Ishikawa (cell line): ENCODE measurements around the gene KHDC4.

ENCODE experiments used
- CEBPB ChIP-seq: IDR thresholded peaks from 2 replicates; pipeline ENCODE4 v1.6.1; 2012
- CREB1 ChIP-seq: IDR thresholded peaks from 2 replicates; pipeline ENCODE4 v1.6.1; 2012; ENCODE audit warnings: low read depth
- EGR1 ChIP-seq: IDR thresholded peaks from 2 replicates; pipeline ENCODE4 v1.6.1; 2012
- EP300 ChIP-seq: IDR thresholded peaks from 2 replicates; pipeline ENCODE4 v1.6.1; 2012; ENCODE audit warnings: borderline replicate concordance
- FOXM1 ChIP-seq: IDR thresholded peaks from 2 replicates; pipeline ENCODE4 v1.6.1; 2012; ENCODE audit warnings: low read depth, borderline replicate concordance
- NFIC ChIP-seq: IDR thresholded peaks from 2 replicates; pipeline ENCODE4 v1.6.1; 2012
- RAD21 ChIP-seq: IDR thresholded peaks from 2 replicates; pipeline ENCODE4 v1.6.1; 2012; ENCODE audit warnings: low read depth
- TAF1 ChIP-seq: IDR thresholded peaks from 2 replicates; pipeline ENCODE4 v1.6.1; 2012; ENCODE audit warnings: low read depth, mild to moderate bottlenecking
- TCF12 ChIP-seq: IDR thresholded peaks from 2 replicates; pipeline ENCODE4 v1.6.1; 2012; ENCODE audit warnings: low read depth
- TEAD4 ChIP-seq: IDR thresholded peaks from 2 replicates; pipeline ENCODE4 v1.6.1; 2012
- YY1 ChIP-seq: IDR thresholded peaks from 2 replicates; pipeline ENCODE4 v1.6.1; 2012; ENCODE audit warnings: low read depth
- ZBTB7A ChIP-seq: IDR thresholded peaks from 2 replicates; pipeline ENCODE4 v1.6.1; 2012; ENCODE audit warnings: low read depth
- TF ChIP-seq, protein P1 (sequence below): IDR thresholded peaks from 2 replicates; pipeline ENCODE4 v1.6.1; 2012
- TF ChIP-seq, protein P2 (sequence below): IDR thresholded peaks from 2 replicates; pipeline ENCODE4 v1.6.1; 2012
- TF ChIP-seq, protein P3 (sequence below): IDR thresholded peaks from 2 replicates; pipeline ENCODE4 v1.6.1; 2012; ENCODE audit warnings: low read depth, mild to moderate bottlenecking

The KHDC4 gene

DNA sequence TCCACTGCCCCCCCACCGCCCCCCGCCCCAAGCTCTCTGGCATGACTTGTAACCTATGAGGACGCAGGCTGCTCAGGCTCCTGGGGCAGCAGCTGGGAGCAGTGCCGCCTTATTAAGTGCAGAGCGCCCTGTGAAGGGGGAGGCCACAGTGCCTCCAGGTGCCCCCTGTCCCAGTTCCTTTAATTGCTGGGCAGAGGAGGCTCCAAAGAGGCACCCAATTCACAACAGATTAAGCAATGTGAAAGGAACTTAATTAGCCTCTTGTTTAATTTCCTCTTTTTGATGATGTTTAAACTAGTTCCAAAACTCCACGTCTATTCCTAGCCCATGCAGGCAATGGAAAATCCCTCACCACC is 10.2 kb upstream of the KHDC4 start:
- TF ChIP-seq, protein P1, sequence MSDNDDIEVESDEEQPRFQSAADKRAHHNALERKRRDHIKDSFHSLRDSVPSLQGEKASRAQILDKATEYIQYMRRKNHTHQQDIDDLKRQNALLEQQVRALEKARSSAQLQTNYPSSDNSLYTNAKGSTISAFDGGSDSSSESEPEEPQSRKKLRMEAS = no peak
- no peak for TF ChIP-seq CEBPB
- TF ChIP-seq NFIC = no peak
- TF ChIP-seq, protein P2, sequence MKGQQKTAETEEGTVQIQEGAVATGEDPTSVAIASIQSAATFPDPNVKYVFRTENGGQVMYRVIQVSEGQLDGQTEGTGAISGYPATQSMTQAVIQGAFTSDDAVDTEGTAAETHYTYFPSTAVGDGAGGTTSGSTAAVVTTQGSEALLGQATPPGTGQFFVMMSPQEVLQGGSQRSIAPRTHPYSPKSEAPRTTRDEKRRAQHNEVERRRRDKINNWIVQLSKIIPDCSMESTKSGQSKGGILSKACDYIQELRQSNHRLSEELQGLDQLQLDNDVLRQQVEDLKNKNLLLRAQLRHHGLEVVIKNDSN = no peak
- TF ChIP-seq ZBTB7A = no peak
- TF ChIP-seq, protein P3, sequence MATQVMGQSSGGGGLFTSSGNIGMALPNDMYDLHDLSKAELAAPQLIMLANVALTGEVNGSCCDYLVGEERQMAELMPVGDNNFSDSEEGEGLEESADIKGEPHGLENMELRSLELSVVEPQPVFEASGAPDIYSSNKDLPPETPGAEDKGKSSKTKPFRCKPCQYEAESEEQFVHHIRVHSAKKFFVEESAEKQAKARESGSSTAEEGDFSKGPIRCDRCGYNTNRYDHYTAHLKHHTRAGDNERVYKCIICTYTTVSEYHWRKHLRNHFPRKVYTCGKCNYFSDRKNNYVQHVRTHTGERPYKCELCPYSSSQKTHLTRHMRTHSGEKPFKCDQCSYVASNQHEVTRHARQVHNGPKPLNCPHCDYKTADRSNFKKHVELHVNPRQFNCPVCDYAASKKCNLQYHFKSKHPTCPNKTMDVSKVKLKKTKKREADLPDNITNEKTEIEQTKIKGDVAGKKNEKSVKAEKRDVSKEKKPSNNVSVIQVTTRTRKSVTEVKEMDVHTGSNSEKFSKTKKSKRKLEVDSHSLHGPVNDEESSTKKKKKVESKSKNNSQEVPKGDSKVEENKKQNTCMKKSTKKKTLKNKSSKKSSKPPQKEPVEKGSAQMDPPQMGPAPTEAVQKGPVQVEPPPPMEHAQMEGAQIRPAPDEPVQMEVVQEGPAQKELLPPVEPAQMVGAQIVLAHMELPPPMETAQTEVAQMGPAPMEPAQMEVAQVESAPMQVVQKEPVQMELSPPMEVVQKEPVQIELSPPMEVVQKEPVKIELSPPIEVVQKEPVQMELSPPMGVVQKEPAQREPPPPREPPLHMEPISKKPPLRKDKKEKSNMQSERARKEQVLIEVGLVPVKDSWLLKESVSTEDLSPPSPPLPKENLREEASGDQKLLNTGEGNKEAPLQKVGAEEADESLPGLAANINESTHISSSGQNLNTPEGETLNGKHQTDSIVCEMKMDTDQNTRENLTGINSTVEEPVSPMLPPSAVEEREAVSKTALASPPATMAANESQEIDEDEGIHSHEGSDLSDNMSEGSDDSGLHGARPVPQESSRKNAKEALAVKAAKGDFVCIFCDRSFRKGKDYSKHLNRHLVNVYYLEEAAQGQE = no peak
- TF ChIP-seq CREB1 = no peak
- no peak for TF ChIP-seq EP300
- no peak for TF ChIP-seq RAD21
- TF ChIP-seq EGR1 = no peak
- TF ChIP-seq FOXM1 = no peak
- no peak for TF ChIP-seq TCF12
- no peak for TF ChIP-seq TEAD4
- no peak for TF ChIP-seq TAF1
- no peak for TF ChIP-seq YY1

DNA sequence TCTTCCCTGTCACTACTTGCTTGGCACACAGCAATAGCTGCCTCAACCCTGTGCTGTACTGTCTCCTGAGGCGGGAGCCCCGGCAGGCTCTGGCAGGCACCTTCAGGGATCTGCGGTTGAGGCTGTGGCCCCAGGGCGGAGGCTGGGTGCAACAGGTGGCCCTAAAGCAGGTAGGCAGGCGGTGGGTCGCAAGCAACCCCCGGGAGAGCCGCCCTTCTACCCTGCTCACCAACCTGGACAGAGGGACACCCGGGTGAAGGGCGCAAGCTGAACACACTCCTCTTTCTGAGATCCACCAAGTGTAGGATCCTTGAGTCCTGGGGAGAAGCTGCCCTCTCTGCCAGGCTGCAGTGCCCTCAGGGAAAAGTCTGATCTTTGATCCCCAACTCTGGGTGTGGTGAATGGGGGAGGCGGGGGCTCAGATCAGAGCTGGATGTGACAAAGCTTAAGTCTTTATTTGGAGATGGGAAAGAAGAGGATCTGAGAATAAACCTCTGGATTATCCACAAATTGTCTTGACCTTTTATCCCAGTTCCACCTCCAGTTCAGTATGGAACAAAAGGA is 8.4 kb upstream of the KHDC4 start:
- TF ChIP-seq TCF12 = no peak
- no peak for TF ChIP-seq CEBPB
- TF ChIP-seq YY1 = no peak
- TF ChIP-seq NFIC = no peak
- no peak for TF ChIP-seq RAD21

DNA sequence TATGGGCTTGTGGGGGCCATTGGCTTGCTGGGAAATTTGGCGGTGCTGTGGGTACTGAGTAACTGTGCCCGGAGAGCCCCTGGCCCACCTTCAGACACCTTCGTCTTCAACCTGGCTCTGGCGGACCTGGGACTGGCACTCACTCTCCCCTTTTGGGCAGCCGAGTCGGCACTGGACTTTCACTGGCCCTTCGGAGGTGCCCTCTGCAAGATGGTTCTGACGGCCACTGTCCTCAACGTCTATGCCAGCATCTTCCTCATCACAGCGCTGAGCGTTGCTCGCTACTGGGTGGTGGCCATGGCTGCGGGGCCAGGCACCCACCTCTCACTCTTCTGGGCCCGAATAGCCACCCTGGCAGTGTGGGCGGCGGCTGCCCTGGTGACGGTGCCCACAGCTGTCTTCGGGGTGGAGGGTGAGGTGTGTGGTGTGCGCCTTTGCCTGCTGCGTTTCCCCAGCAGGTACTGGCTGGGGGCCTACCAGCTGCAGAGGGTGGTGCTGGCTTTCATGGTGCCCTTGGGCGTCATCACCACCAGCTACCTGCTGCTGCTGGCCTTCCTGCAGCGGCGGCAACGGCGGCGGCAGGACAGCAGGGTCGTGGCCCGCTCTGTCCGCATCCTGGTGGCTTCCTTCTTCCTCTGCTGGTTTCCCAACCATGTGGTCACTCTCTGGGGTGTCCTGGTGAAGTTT is 7.8 kb upstream of the KHDC4 start:
- TF ChIP-seq ZBTB7A (no peak), EP300 (no peak), YY1 (no peak), TEAD4 (no peak), EGR1 (no peak), TAF1 (no peak), RAD21 (no peak), TCF12 (no peak), NFIC (no peak), CEBPB (no peak), CREB1 (no peak), FOXM1 (no peak)
- TF ChIP-seq, protein P2 = no peak
- TF ChIP-seq, protein P3 = no peak
- TF ChIP-seq, protein P1 = no peak

DNA sequence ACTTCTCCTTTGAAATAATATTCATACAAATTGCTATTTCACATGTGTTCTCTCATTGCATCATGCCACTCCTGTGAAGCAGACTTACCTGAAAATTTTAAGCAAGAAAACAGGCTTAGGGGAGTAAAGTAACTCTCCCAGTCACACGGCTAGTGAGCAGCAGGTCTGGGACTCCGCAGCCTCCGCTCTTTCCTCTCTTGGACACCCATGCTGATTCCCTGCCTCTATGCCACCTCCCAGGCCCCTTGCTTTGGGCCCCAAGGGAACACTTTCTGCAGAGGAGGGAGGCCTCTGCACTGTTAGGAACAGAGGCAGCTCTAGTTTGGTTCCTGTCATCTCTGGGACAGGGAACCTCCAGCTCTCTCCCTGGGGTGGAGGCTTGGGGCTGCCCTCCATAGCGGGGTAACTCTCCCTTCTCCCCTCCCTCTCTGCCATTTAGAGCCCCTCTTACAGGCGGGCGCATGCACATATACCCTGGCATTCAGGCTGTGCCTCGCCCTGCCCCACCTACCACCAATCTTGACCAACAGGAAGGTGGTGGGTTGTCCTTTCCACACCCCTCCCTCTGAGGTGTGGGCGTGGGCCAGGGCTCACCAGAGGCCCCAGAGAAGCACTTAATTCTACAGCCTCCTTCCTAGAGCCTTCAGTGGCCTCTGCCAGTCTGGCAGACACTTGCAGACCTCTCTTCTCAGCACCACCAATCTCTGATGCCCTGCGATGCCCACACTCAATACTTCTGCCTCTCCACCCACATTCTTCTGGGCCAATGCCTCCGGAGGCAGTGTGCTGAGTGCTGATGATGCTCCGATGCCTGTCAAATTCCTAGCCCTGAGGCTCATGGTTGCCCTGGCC is 7.0 kb upstream of the KHDC4 start, which contains the start of gene RXFP4:
RXFP4 (plus strand) TSS at position 646 of the 852 bp plus-strand sequence; CDS start at position 718, 72 bp downstream.
- TF ChIP-seq TCF12 (no peak), EGR1 (0 out of 2 replicates have a peak, but pooled peaks have one; percentile 55), NFIC (no peak), TEAD4 (peak; percentile 7; the same call in 1 of the 2 replicates)
- TF ChIP-seq, protein P1 = peak; percentile 25; the same call in 1 of the 2 replicates

DNA sequence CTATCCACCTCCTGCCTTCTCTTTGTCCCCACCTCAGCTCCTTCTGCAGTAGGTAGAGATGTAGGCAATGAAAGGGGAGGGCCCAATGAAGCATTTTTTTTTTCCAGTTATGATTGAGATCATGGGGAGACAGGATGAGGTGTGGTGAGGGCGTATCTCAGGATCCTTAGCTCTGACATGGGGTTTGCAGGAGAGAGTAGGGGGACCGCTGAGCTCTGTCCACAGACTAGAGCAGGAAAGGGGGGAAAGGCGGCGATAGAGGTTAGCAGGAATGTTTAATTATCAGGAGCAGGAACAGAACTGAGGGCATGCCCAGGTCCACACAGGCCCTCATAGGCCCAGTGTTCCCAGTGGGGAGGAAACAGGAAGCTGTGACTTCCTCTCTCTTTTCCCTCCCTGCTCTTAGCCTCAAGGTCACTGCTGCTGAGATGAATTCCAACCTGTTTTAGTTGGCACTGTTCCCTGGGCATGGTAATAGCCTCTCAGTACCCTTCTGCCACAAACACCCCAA is 6.3 kb upstream of the KHDC4 start:
- TF ChIP-seq TEAD4 (peak; percentile 67; the same call in 1 of the 2 replicates), EGR1 (no peak), RAD21 (no peak), FOXM1 (no peak), TCF12 (no peak), YY1 (no peak), CREB1 (no peak), ZBTB7A (no peak), TAF1 (no peak), NFIC (peak; percentile 77), EP300 (no peak), CEBPB (no peak)
- TF ChIP-seq, protein P3 = no peak
- TF ChIP-seq, protein P2 = no peak
- TF ChIP-seq, protein P1 = peak; percentile 33
